SK-N-DZ (cell line): ENCODE data around the gene TENM3.

Experiments
- DNase-seq: peaks from one replicate; pipeline ENCODE4 v3.0.0-alpha.2; 2015; ENCODE audit warnings: low spot score

Gene TENM3

GRCh38 chr4:182560358-182560757 lies 317.2 kb downstream of the TENM3 start:
- DNase-seq: no peak

- no peak for DNase-seq
Observed at GRCh38 chr4:182562350-182562749, 319.1 kb downstream of the TENM3 start.

DNA sequence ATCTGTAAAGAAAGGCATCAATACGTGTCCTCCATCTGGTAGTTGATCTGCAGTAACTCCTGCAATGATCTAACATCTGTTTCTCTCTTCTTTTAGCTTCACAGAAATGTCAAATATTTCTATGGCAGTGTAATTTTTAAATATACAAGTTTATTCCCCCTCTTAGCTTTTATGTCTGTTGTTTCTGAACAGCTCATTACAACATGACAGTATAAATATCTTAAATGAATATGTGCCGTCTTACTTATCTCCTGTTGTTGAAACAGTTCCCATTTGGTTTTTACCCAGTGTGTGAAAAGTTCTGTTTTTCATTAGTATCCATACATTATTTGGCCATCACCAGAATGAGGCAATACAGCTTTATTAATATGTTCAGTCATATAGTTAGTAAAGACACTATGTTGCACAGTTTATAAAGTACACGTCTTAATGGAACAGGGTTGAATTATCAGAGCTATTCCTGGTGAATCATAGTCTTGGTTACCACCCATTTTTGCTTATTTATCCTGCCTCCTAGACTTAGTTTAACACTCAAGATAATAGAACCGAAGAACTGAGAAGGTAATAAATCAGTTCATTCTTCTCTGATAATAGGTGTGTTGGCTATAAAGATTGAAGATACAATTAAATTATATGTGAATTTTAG lies 321.6 kb downstream of the TENM3 start:
- DNase-seq: no peak

GRCh38 chr4:182567119-182567518 lies 323.9 kb downstream of the TENM3 start:
- no peak for DNase-seq

GRCh38 chr4:182569561-182569960 lies 326.4 kb downstream of the TENM3 start:
- no peak for DNase-seq

- no peak for DNase-seq
Observed at GRCh38 chr4:182574706-182575105, 331.5 kb downstream of the TENM3 start.

DNA sequence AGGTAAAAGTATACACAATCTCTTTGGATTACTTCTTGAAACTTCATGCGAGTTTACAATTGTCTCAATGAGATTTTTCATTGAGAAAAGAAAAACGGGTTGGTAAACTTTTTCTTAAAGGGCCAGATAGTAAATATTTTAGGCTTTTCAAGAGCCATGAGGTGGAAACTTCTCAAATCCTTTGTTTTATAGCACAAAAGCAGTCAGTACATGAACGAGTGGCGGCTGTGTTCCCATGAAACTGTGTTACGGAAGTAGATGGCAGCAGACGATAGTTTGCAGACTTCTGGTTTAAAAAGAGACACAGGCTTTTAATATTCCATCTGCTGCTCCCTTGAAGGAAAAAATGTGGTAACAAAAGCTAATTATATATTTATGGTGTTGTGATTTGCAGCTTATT lies 332.0 kb downstream of the TENM3 start:
- no peak for DNase-seq

DNA sequence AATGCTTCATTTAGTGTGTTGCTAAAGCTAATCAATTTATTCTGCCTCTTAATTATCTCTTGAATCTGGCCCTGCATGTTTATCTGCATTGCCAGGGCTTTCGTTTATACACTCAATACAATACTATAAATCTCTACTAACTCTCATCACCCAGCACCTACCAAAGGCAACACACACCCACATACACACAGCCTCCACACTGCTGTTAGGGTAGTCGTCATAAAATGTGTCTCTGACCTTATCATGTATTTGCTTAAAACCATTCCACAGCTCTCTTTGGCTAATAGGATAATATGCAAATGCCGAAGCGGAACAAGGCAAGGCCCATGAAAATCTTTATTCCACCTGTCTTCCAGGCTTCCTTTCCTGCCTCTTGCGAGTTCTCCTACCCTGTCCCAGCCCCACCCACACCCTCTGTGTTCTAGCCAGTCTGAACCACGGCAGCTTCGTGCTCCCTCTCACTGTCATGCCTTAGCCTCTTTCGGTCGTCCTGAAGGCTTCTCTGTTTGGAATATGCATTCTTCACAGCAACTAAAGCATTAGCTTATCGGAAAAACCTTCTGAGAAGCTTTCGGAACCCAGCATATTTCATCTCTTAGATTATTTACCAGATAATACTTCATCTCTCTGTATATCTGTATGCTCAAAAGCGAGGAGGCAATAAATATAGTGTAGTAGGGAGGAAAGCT lies 333.5 kb downstream of the TENM3 start:
- DNase-seq: no peak

GRCh38 chr4:182577411-182577810 lies 334.2 kb downstream of the TENM3 start:
- DNase-seq: no peak

DNA sequence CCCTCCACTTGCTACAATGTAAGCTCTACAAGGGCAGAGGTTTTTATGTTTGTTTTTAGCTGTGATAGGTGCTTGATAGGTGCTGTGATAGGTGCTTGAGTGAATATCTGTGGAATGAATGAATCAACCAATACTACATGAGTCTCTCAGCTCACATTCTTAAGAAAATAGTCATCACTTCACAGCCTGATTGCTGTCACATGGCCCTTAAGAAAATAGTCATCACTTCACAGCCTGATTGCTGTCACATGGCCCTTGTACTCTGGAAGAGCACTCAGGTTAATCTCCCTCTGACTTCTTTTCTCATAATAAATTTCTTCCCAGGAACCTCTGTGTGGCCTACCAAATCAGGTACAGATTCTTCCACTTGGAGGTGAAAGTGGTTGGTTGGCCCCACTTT lies 335.2 kb downstream of the TENM3 start:
- DNase-seq: no peak

GRCh38 chr4:182582245-182582644 lies 339.0 kb downstream of the TENM3 start:
- no peak for DNase-seq

DNA sequence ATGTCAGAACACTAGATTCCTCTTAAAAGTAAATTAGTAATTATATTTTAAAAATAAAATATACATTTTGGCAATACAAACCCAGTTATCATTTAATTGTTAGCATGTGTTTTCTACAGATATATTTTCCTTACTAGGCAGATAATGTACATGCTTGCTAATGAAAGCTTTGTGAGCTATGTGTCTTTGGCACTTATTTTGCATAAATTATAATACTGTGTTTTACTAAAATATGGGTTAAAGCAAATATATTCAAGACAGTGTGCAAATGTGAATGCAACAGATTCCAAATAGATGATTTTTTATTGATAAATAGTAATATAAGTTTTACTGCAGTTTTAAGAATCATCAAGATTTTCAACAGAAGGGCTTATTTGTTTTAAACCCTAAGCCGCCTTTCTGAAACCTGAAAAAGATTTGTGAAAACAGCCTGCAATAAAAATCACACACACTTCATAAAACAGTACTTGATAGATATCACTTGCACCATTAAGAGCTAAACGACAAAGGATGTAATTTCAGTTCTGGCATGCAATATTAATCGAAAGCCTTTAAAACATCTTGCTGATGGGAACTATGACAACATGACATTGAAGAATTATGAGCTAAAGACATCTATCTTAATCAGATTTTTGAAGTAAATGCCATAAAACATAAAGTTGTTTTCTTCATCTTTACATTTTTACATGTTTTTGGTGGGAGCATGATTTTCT lies 340.7 kb downstream of the TENM3 start:
- DNase-seq: no peak

DNA sequence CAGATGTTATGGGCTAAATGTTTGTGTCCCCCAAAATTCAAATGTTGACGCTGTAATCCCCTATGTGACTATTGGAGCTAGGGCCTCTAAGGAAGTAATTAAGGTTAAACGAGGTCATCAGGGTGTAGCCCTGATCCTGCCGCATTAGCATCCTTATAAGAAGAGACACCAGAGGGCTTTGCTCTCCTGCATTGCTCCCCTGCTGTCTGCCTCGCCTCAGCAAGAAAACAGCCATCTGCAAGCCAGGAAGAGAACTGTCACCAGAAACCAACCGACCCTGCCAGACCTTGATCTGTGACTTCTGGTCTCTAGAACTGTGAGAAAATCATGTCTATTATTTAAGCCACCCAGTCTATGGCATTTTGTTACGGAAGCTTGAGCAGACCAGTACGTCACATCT lies 342.1 kb downstream of the TENM3 start:
- DNase-seq: peak; percentile 17

DNA sequence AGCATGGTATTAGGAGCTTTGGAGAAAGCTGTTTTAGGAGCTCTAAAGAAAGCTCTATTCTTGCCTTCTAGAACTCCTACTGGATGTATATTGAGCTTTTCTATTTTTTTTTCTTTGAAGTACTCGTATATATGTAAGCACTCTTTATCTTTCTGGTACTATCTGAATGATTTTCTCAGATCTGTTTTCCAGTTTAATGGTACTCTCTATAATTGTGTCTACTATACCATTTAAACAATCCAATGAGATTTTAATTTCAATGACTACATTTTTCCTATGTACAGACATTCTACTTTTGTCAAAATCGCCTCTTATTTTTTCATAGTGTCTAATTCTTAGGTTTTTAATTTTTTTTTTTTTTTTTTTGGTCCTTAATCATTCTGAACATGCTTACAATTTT lies 345.9 kb downstream of the TENM3 start:
- DNase-seq: no peak

- no peak for DNase-seq
Observed at GRCh38 chr4:182593402-182593801, 350.2 kb downstream of the TENM3 start.

GRCh38 chr4:182593864-182594263 lies 350.7 kb downstream of the TENM3 start:
- no peak for DNase-seq

DNA sequence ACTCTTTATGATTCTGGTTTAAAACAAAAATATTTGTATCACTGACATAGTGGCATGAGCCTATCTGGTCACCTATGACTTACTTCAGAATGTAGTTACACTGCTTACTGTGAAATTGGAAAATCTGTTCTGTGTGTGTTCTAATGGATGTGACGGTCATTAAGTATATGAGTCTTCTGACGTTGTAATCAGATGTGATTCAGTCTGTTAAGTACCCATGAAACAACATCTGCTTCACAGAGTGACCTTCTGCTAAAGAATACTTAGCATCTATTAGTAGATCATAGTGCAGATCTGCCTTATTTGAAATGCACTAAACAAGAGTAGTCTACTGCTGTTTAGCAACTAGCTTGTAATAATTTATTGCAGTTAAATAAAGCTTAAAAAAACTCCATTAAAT lies 356.9 kb downstream of the TENM3 start:
- DNase-seq: peak; percentile 73

DNA sequence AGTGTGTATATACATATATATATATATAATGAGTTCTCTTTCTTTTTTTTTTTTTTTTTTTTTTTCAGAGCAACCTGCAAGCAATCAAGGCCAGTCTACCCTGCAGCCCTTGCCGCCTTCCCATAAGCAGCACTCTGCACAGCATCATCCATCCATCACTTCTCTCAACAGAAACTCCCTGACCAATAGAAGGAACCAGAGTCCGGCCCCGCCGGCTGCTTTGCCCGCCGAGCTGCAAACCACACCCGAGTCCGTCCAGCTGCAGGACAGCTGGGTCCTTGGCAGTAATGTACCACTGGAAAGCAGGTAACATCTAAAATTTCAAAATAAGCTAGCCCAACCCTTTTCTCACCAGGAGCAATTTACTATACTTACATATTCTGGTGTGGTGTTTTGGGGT lies 357.7 kb downstream of the TENM3 start:
- peak; percentile 60 for DNase-seq

- DNase-seq: no peak
Observed at GRCh38 chr4:182604161-182604622, 361.0 kb downstream of the TENM3 start.

DNA sequence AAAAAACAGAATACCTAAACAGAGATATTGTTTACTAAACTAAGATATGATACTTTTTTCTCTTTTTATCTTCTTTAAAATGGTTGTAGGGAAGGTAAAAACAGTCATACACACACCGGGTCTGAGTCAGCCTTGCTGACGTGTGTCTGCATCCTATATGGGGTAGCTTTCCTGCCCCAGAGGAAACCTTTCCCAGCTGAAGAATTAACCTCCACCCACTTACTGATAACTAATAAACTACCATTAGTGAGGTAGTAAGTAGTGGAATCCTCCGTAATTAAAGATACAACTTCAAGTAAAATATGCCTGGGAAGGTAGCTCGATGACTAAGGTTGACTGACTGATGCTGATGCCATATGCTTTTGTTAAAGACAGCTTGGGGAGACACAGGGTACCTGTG lies 361.8 kb downstream of the TENM3 start:
- DNase-seq: no peak

GRCh38 chr4:182608525-182608924 lies 365.3 kb downstream of the TENM3 start:
- no peak for DNase-seq

- DNase-seq: no peak
Observed at GRCh38 chr4:182616476-182616875, 373.3 kb downstream of the TENM3 start.

- DNase-seq: no peak
Observed at GRCh38 chr4:182619660-182620059, 376.5 kb downstream of the TENM3 start.
